Hindlimb muscle (tissue), 1 donor: ENCODE measurements around the gene THSD7A. TPM values are rescaled to one million over a fixed set of nuclear protein-coding genes. Genes with fewer than 3 reads are reported as not detected.
"Not testable (repeated sequence)": the region's sequence is repeated elsewhere in the genome, so short reads cannot be mapped to it uniquely, and the experiment has no call there.

Experiments used
- DNase-seq: peaks from one replicate; pipeline ENCODE4 v3.0.0-alpha.2; 2013
- polyA plus RNA-seq: library from polyadenylated mRNA; unstranded; fragments of 120-200 nt; gene quantifications from one replicate; pipeline ENCODE4 v1.2.1, GENCODE V29; 2013; ENCODE audit not compliant: insufficient read length

THSD7A gene
- polyA plus RNA-seq, 1 donor, result 3.8 TPM

DNA sequence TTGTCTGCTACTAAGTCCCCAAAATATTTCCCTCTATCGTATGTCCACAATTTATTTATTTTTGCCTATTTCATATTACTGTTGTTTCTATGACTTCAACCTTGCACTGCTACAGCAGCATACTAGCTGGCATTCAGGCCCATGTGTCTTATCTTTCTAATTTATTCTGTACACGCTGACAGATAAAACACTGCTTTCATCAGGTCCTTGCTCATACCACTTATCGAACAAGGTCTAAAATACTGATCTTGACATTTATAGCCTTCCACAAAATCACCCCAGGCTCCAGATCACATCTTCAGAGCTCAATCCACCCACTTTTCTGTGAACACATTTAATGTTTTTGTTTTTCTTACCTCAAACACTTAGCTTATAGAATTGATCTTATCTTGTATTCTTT is 374.6 kb downstream of the THSD7A start:
- no peak for DNase-seq

GRCh38 chr7:11456574-11456973 is 375.4 kb downstream of the THSD7A start:
- DNase-seq, result no peak

- no peak for DNase-seq
These were observed 379.5 kb downstream of the THSD7A start for GRCh38 chr7:11452476-11452875.

DNA sequence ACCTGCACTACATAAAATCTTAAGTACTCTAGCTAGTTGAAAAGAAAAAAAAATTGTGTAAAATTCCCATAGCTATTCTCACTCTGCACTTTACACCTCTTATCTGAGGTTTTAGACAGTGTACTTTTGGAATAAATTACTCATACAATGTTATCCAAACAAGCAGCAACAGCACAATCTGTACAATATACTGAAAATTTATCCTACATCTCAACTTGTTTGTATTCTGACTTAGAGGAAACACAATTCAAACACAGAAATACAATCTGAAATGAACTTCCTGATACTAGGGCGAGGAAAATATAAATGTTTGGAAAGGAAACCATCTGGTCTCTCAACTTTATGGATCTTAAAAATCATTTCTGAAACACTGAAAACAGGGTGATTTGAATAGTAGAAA is 381.7 kb downstream of the THSD7A start:
- no peak for DNase-seq

- DNase-seq, result no peak
These were observed 382.7 kb downstream of the THSD7A start for GRCh38 chr7:11449316-11449715.

DNA sequence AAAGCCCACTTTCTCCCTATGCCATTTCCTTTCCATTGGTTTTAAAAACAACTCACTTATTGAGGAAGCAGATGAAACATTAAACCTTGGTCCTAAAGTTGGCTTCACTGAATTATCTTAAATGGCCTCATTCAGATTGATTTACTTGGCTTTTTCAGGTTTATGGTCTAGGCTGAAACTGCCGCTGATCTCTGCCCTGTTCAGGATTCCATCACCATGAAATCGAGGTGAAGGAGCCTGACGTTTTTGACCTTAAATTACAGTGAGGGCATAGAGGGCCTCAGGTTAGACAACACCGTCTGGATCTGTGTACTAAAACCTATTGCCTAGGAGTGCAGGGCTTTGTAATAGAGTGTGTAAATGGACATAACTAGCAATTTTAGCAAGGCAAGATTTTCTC is 383.7 kb downstream of the THSD7A start:
- DNase-seq, result no peak

GRCh38 chr7:11447106-11447505 is 384.9 kb downstream of the THSD7A start:
- DNase-seq, result no peak

DNA sequence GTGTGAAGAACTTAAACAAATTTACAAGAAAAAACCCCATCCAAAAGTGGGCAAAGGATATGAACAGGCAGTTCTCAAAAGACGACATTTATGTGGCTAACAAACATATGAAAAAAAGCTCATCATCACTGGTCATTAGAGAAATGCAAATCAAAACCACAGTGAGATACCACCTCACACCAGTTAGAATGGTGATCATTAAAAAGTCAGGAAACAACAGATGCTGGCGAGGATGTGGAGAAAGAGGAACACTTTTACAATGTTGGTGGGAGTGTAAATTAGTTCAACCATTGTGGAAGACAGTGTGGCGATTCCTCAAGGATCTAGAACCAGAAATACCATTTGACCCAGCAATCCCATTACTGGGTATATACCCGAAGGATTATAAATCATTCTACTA is 388.1 kb downstream of the THSD7A start:
- DNase-seq, result not testable (repeated sequence)

GRCh38 chr7:11437994-11438393 is 394.0 kb downstream of the THSD7A start:
- no peak for DNase-seq

GRCh38 chr7:11436773-11437524 is 395.0 kb downstream of the THSD7A start:
- DNase-seq, result no peak

GRCh38 chr7:11436316-11436715 is 395.7 kb downstream of the THSD7A start:
- DNase-seq, result no peak

DNA sequence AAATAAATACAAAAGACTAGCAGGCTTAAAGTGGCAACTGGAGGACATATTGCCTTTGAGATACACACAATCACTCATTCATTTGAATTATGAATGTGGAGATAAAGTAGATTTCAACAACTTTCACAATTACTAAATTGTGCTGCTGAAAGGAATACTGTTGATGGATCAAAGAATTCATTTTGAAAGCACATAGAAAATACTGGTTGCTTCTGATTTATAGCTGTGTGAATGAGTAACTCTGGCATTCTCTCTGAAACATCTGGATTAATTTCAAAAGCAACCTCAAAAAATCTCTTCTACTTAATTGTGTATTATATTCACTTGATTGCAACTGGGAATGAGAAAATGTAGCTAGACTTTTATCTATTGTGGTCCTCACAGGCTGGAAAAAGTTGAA is 397.6 kb downstream of the THSD7A start:
- DNase-seq, result no peak

DNA sequence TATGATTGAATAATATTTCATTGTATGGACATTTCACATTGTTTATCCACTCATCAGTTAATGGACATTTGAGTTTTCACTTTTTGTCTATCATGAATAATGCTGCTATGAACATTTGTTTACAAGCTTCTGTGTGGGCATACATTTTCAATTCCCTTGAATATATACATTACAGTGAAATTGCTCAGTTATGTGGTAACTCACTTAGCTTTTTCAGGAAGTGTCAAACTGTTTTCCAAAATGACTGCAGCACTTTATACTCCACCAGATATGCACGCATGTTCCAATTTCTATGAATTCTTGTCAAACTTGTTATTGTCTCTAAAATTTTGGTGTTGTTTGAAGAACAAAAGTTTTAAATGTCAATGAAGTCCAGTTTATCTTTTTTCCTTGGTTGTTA is 401.2 kb downstream of the THSD7A start:
- no peak for DNase-seq

GRCh38 chr7:11430112-11430511 is 401.9 kb downstream of the THSD7A start:
- DNase-seq, result no peak

- no peak for DNase-seq
These were observed 403.0 kb downstream of the THSD7A start for GRCh38 chr7:11428877-11429581.

DNA sequence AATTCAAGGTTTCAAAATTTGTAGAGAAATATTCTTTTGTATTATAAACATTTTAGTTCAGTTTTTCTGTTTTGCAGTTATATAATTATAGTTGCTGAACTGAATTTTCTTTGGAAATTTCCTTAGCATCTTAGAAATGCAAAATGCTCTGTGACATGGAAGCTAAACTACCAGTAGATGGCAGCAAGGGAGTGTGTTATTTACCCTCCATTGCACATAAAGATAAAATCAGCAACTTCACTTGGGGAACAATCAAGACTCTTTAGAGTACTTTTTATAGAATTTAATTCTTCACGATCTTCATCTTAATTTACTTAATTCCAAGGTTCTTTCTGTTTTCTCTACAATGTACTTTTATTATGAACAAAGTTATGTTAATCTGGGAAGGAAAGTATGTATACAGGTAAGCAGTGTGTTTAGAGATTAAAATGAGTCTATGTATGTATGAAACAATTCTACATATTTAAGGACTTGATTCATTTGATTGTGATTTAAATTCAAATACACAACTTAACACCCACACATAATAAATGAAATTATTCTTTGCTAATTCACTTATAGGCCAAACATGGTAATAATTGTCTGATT is 404.2 kb downstream of the THSD7A start:
- peak; percentile 52 for DNase-seq

GRCh38 chr7:11424006-11424405 is 408.0 kb downstream of the THSD7A start:
- no peak for DNase-seq

GRCh38 chr7:11420049-11420448 is 411.9 kb downstream of the THSD7A start:
- no peak for DNase-seq

- DNase-seq, result no peak
These were observed 415.1 kb downstream of the THSD7A start for GRCh38 chr7:11416641-11417458.

GRCh38 chr7:11415101-11415500 is 416.9 kb downstream of the THSD7A start:
- DNase-seq, result no peak

GRCh38 chr7:11413901-11414300 is 418.1 kb downstream of the THSD7A start:
- no peak for DNase-seq

DNA sequence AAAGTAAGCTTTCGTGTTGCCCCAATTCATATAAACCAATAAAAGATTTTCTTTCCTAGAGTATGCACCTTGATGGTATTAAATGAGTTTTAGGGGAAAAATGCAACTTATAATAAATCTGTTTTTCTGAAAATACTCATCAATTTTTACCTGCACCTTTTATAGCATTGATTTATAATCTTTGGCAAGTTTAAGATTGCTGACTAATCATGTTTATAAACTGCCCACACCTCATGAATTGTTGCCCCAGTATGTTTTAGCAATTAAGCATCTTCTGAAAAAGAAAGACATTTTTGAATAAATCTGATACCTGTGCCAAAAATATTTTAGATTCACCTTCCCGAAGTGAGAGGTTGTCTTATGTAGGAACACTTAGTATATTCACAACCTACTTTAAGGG is 420.0 kb downstream of the THSD7A start:
- no peak for DNase-seq
